Endothelial cell of umbilical vein (primary cell): ENCODE data around the gene C8G. TPM values are rescaled to one million over a fixed set of nuclear protein-coding genes. Genes with fewer than 3 reads are reported as not detected.

Experiments
- BruUV-seq: library from RNA; stranded (reverse); fragments of 400-500 nt; replicated peaks from 2 replicates; lab custom pipeline; 2021; lab: Mats Ljungman, UMichigan
- CTCF ChIA-PET: fragments of 300-600, 350-600 bp; sonication (Branson Sonifier 250); formaldehyde crosslinking; loops from one replicate; lab custom pipeline; 2021; ENCODE audit warnings: antibody characterized with exemption, inconsistent platforms; lab: Charles Lee
- POLR2A ChIA-PET: fragments of 300-600, 350-600 bp; sonication (Branson Sonifier 250); formaldehyde crosslinking; loops from one replicate; lab custom pipeline; 2021; ENCODE audit warnings: antibody characterized with exemption, inconsistent platforms; lab: Charles Lee
- DNase-seq: peaks from one replicate; pipeline ENCODE4 v3.0.0-alpha.2; 2011; ENCODE audit warnings: low read depth, low spot score
- FAIRE-seq: peaks from 2 replicates; lab custom pipeline; 2011; peaks lifted over from hg19 to GRCh38; lab: Jason Lieb, UNC
- H2AFZ ChIP-seq: 2 replicates; pipeline ENCODE4 v1.6.0; 2012; ENCODE audit warnings: low read depth, low read length, control low read depth, inconsistent platforms
- H3K27ac ChIP-seq: 2 replicates; pipeline ENCODE4 v1.5.1; 2011; ENCODE audit warnings: low read depth, mild to moderate bottlenecking, control low read depth, low read length, moderate library complexity; ENCODE audit not compliant: insufficient read depth
- H3K27me3 ChIP-seq, 2 experiments: 2 replicates each; pipeline versions ENCODE4 v1.6.0 to v1.6.1; 2011; ENCODE audit warnings: low read length in 2 of 2, mixed read lengths in 1 of 2; ENCODE audit not compliant: control insufficient read depth in 2 of 2, insufficient read depth in 2 of 2
- H3K36me3 ChIP-seq, 2 experiments: 2 replicates in 1 of 2; 3 replicates in 1 of 2; pipeline ENCODE4 v1.5.1; 2011; ENCODE audit warnings: low read length in 2 of 2, mild to moderate bottlenecking in 1 of 2, moderate library complexity in 1 of 2; ENCODE audit not compliant: control insufficient read depth in 2 of 2, insufficient read depth in 2 of 2; ENCODE audit errors: extremely low read depth in 1 of 2
- H3K4me1 ChIP-seq: 3 replicates; pipeline ENCODE4 v1.5.1; 2011; ENCODE audit warnings: mild to moderate bottlenecking, low read length; ENCODE audit not compliant: control insufficient read depth, insufficient read depth; ENCODE audit errors: extremely low read depth
- H3K4me2 ChIP-seq: 2 replicates; pipeline ENCODE4 v1.6.1; 2011; ENCODE audit warnings: low read length, control low read depth, mixed read lengths; ENCODE audit not compliant: insufficient read depth
- H3K4me3 ChIP-seq, 3 experiments: fragments of 200-600 bp in 1 of 3; sonication (generic), shearing (Covaris generic) in 1 of 3; replicated peaks in 1 of 3; 2 replicates each; pipeline ENCODE4 v1.5.1; 2011 to 2016; ENCODE audit warnings: control low read depth in 3 of 3, low read length in 3 of 3, mild to moderate bottlenecking in 2 of 3, inconsistent platforms in 1 of 3, low read depth in 1 of 3, moderate library complexity in 1 of 3; ENCODE audit not compliant: insufficient read depth in 1 of 3
- H3K79me2 ChIP-seq: 2 replicates; pipeline ENCODE4 v1.6.0; 2012; ENCODE audit warnings: low read length, inconsistent platforms; ENCODE audit not compliant: control insufficient read depth, insufficient read depth
- H3K9ac ChIP-seq: replicated peaks from 2 replicates; pipeline ENCODE3; 2011; ENCODE audit warnings: low read length, control low read depth; ENCODE audit not compliant: insufficient read depth; ENCODE audit errors: extremely low read depth
- H3K9me1 ChIP-seq: replicated peaks from 3 replicates; pipeline ENCODE4 v1.6.0; 2011; ENCODE audit warnings: mild to moderate bottlenecking, low read length; ENCODE audit not compliant: control insufficient read depth, insufficient read depth; ENCODE audit errors: extremely low read depth
- H3K9me3 ChIP-seq: replicated peaks from 2 replicates; pipeline ENCODE4 v1.5.1; 2012; ENCODE audit warnings: low read length, inconsistent platforms; ENCODE audit not compliant: control insufficient read depth, insufficient read depth
- H4K20me1 ChIP-seq: replicated peaks from 2 replicates; pipeline ENCODE3; 2011; ENCODE audit warnings: mild to moderate bottlenecking, low read length; ENCODE audit not compliant: control insufficient read depth, insufficient read depth; ENCODE audit errors: extremely low read depth
- MAX ChIP-seq: IDR thresholded peaks from 2 replicates; pipeline ENCODE4 v1.6.1; 2011; ENCODE audit not compliant: insufficient read depth, insufficient read length
- MYC ChIP-seq: IDR thresholded peaks from one replicate; pipeline ENCODE4 v1.6.1; 2011; ENCODE audit warnings: mild to moderate bottlenecking, low read depth, low read length
- POLR2AphosphoS5 ChIP-seq: IDR thresholded peaks from 2 replicates; pipeline ENCODE4 v1.6.1; 2012; ENCODE audit warnings: low read depth, mild to moderate bottlenecking, control low read depth, low read length, moderate library complexity; ENCODE audit not compliant: insufficient read depth
- dilution Hi-C: fragments of 300-500 bp; cut with MboI; formaldehyde crosslinking; loops from one replicate; pipeline ENCODE4 v1.15.0; 2019; ENCODE audit warnings: low sequenced_read_pairs; ENCODE audit not compliant: extremely low pct_ligation_motif_present
- intact Hi-C: fragments of 100-400 bp; cut with micrococcal nuclease; formaldehyde crosslinking; loops from one replicate; pipeline ENCODE4 v1.10.0; 2022
- polyA plus RNA-seq, 4 experiments: library from polyadenylated mRNA; depleted of rRNA in 3 of 4; stranded (reverse) in 3 of 4; unstranded in 1 of 4; fragments of >200 nt; gene quantifications; 2 replicates each; pipeline versions ENCODE4 v1.2.1 to v1.2.3, GENCODE V29; 2011 to 2012; ENCODE audit warnings: missing spikeins in 1 of 4
- total RNA-seq: library from RNA; stranded (reverse); gene quantifications from 2 replicates; pipeline ENCODE4 v1.2.3, GENCODE V29; 2021
- TF ChIP-seq, protein P1 (sequence below), 2 donors: IDR thresholded peaks; 1 replicate in 1 of 2; 2 replicates in 1 of 2; pipeline ENCODE4 v1.5.1; 2011; ENCODE audit warnings: low read length in 2 of 2, mild to moderate bottlenecking in 2 of 2, moderate library complexity in 2 of 2, control low read depth in 1 of 2, inconsistent platforms in 1 of 2, low read depth in 1 of 2; ENCODE audit not compliant: insufficient read depth in 1 of 2; ENCODE audit errors: extremely low read depth in 1 of 2

Gene C8G
- total and polyA plus RNA-seq, 2 donors (not counting 3 experiments of a cell fraction or from before 2014, with no cell fraction given): 0.47 to 1.9 TPM

DNA sequence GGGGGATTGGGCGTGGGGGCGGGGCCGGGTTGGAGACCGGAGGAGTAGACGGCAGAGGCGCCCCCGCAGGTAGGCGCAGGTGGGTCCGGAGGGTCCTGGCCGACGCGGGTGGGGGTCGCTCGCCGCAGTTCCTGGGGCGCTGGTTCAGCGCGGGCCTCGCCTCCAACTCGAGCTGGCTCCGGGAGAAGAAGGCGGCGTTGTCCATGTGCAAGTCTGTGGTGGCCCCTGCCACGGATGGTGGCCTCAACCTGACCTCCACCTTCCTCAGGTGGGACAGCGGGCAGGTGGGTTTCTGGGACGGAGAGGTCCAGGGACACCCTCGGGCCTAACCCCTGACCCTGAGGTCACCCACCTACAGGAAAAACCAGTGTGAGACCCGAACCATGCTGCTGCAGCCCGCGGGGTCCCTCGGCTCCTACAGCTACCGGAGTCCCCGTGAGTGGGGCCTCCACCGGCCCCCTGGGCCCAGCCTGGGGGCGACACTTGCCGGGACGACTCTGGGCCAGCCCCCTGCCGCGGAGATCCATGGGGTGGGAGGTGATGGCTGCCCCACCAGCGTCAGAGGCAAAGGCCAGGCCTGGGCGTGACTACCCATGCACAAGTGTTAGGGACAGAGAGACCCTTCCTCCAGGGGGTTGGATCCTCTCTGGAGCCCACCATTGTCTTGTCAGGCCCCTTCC is 34.0 kb downstream of the C8G start:
- Histone ChIP-seq H3K27me3 (no peaks in the 10 kb centered on the region), H4K20me1 (no peaks in the 10 kb centered on the region), H2AFZ (no peak overlapping the region), H3K9me1 (no peaks in the 10 kb centered on the region), H3K4me3 (no peak overlapping the region), H3K79me2 (no peaks in the 10 kb centered on the region), H3K36me3 (no peaks in the 10 kb centered on the region), H3K27ac (no peak overlapping the region), H3K9ac (no peak overlapping the region), H3K4me2 (no peak overlapping the region), H3K4me1 (peaks cover 4% of the 10 kb centered on the region), H3K9me3 (no peaks in the 10 kb centered on the region)
- CTCF ChIA-PET: interaction anchor here (0.8 to 1.4 kb wide), 4 partner anchors 15 to 56 kb away, joined by 3 to 10 read pairs (median 6); no protein-coding TSS in a partner anchor
- POLR2A ChIA-PET: interaction anchor here (0.6 to 1.0 kb wide), 2 partner anchors 13 to 151 kb away, joined by 3 read pairs; partner anchors contain the start of gene PAXX
- no peak for DNase-seq
- TF ChIP-seq POLR2AphosphoS5 (no peak), MYC (no peak), MAX (no peak)
- TF ChIP-seq, protein P1, sequence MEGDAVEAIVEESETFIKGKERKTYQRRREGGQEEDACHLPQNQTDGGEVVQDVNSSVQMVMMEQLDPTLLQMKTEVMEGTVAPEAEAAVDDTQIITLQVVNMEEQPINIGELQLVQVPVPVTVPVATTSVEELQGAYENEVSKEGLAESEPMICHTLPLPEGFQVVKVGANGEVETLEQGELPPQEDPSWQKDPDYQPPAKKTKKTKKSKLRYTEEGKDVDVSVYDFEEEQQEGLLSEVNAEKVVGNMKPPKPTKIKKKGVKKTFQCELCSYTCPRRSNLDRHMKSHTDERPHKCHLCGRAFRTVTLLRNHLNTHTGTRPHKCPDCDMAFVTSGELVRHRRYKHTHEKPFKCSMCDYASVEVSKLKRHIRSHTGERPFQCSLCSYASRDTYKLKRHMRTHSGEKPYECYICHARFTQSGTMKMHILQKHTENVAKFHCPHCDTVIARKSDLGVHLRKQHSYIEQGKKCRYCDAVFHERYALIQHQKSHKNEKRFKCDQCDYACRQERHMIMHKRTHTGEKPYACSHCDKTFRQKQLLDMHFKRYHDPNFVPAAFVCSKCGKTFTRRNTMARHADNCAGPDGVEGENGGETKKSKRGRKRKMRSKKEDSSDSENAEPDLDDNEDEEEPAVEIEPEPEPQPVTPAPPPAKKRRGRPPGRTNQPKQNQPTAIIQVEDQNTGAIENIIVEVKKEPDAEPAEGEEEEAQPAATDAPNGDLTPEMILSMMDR (IDR thresholded peaks at IDR 0.05; ENCODE audit: extremely low read depth in 1 of 2, insufficient read depth in 1 of 2, low read depth in 1 of 2, low read length in 2 of 2): no peak
- no TSS peak for BruUV-seq
- dilution Hi-C loops: no loop called here
- intact Hi-C loops: loop anchor here (1.0 to 2.0 kb wide), 3 partner anchors 13 to 50 kb away; partner anchors contain the start of genes ABCA2 and PAXX
- FAIRE-seq: no peak
